HG02870 (cell line): ENCODE results near the gene BORCS6.

ENCODE experiments used
- ATAC-seq: cut with Tn5 transposase; IDR thresholded peaks from one replicate; pipeline ENCODE4 v1.9.1; 2021; ENCODE audit warnings: mild to moderate bottlenecking, moderate library complexity; ENCODE audit not compliant: unreplicated experiment

The BORCS6 gene

GRCh38 chr17:8155996-8156245 is 34.1 kb downstream of the BORCS6 start:
- ATAC-seq = no peak

GRCh38 chr17:8155231-8155995 is 34.6 kb downstream of the BORCS6 start:
- no peak for ATAC-seq

DNA sequence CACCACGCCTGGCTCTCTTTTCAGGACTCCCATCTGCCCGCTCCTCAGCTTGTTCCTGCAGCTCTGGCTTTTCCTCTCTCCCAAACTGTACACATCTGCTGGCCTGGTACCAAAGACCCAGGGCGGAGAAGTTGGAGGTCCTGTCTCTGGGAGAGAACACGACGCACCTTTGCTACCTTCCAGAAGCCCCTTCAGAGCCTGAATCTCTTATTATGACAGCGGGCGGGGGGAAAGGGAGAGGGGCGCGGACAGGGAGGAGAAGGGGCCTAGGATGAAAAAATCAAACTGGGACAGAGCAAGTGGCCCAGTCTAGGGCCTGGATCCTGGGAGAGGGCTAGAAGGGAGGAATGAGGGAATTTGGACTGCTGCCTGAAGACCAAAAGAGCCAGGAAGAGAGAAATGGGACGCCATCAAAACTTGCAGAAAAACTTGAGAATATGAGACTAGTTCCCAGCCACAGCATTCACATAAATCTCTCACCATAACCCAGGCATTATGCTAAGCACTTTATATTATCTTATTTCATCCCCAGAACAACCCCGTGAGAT is 35.3 kb downstream of the BORCS6 start:
- ATAC-seq = no peak

GRCh38 chr17:8153957-8154607 is 35.9 kb downstream of the BORCS6 start:
- ATAC-seq = no peak

GRCh38 chr17:8153525-8153956 is 36.4 kb downstream of the BORCS6 start:
- no peak for ATAC-seq

DNA sequence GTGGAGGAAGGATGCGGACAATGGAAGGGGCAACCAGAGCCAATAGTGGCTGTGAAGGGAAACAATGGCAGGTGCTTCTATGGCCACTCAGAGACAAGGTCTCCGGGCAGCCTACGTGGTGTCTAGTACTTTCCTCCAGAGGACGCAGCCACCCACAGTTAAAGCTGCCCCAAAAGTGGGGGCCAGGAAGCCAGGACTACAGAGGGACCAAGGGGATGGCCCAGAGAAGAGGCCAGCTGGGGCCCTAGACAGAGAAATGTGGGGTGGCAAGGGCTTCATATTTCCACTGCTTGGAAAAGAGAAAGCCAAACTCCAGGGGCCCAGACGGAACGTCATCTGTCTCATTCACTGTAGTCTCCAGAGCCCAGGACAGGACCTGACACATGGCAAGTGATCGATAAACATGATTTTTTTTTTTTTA is 36.9 kb downstream of the BORCS6 start:
- no peak for ATAC-seq

- no peak for ATAC-seq
Observed at GRCh38 chr17:8152112-8152775, 37.7 kb downstream of the BORCS6 start, which contains the start of gene PER1. Gene PER1, minus strand, starts transcription at chr17:8152404. Its CDS starts 1,698 bp downstream, at chr17:8150706.

DNA sequence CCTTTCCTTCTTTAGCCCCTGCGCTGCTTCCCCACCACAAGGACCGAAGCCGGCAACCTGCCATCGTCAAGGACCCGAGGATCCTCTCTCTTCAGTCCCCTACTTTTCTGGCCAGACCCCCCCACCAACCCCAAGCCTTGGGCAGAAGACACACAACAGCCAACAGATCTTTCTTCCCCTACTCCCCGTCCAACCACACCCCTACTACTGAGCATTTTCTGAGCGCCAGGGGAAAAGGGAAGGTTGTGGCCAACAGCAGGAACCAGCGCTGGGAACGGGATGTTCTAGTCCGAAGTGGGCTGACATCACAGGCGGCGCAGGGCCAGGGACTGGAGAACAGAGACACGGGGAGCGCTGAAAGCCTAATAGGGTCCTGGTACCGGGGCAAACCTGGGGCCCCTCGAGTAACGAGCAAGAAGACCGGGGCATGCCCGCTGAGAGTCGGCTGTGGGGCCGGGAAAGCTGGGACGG is 38.3 kb downstream of the BORCS6 start:
- no peak for ATAC-seq

DNA sequence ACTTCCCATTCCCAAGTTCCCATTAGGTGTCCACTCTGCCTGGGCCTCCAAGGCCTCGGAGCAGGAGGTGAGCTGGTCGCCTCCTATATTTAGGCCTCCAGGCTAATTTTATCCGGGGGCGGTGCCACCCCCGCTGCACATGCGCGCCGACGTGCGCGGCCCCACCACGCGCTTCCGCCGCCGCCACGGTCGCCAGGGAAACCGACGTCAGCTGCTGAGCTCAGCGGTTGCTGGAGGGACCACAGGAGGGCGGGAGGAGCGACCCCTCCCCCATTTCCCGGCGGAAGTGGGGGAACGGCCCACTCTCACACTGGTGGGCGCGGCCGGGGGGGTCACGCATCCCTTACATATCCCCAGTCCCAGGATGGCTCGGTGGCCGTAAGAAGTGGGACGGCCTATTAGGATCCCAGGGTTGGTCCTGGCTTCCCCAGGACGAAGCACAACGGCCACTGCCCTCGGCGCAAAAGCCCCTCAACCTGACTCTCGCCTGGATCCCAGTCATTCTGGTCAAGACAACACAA is 38.8 kb downstream of the BORCS6 start:
- peak; percentile 45 for ATAC-seq

DNA sequence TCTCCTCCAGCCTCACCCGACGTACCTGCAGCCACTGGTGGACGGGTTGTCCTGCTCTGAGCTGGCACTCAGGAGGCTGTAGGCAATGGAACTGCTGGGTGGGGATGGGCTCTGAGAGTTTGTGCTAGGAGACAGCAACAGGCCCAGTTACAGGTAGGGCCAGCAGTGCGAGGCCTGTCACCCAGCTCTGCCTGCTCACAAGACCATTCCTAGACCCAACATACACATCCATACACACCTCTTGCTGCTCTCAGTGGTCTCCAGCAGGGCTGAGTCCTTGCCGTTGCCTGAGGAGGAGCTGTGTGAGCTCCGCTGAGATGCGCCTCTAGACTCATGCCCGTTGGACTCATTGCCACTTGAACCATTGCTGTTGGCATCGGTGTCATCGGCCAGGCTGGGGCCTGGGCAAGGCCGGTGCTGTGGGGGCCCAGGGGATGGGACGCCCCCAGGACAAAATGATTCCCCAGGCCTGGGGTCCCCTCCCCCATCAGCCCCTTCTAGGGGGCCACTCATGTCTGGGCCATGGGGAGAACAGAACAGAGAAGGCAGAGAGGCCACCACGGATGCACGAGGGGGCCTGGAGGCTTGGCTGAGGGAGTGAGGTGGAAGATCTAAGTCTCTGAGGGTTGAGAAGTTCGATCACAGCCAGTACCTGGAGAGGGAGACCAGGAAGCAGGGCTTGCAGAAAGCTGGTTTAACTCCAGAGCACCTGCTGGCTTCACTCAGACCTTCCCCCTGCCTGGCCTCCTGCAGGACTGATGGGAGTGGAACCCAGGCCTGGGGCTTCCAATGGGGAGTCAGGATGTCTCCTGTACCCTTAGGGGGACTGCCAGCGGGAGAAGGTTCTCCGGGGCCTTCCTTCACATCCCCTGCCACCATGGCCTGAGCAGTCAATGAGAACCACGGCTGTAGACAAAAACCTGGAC is 39.5 kb downstream of the BORCS6 start:
- no peak for ATAC-seq

DNA sequence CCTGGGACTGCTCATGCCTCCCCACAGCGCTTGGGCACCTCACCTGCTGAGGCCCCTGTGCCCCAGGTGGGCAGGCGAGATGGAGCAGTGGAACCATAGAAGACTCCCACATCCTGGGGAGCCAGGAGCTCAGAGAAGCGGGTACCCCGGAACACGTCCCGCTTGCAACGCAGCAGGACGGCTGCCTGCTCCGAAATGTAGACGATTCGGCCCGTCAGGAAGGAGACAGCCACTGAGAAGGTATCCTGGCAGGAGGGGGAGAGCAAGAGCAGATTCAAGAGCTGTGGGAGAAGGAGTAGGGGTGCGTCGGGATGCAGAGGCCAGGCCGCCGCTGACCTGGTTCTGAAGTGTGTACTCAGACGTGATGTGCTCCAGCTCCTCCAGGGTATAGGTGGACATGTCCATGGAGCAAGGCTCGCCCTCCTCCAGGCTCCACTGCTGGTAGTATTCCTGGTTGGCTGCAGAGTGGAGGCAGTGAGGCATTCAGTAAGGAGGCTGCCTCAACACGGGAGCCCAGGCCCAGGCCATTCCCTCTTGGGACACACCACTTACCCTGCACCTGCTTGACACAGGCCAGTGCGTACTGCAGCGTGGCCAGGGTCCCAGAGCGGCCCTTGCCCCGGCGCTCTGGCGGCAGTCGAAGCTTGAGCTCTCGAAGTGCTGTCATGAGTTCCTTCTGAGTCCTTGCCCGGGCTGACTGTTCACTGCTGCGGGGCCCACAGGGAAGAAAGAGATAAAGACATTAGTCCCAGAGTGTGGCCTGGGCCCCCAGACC is 40.4 kb downstream of the BORCS6 start:
- ATAC-seq = no peak

DNA sequence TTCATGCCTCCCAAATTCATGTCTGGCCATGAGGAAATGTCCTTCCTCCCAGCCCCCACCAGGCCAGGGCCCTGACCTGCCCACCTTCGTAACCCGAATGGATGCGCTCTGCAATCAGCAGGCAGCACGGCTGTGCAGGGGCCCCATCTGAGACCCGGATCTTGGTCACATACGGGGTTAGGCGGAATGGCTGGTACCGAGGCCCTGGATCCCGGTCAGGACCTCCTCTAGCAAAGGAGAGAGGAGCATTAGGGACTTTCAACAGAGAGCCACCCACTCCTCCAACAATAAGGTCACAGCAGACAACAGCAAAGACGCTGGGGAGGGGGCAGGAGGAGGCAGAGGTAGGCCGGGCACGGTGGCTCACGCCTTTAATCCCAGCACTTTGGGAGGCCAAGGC is 41.4 kb downstream of the BORCS6 start:
- ATAC-seq = no peak

GRCh38 chr17:8147805-8148404 is 42.1 kb downstream of the BORCS6 start:
- ATAC-seq = no peak

DNA sequence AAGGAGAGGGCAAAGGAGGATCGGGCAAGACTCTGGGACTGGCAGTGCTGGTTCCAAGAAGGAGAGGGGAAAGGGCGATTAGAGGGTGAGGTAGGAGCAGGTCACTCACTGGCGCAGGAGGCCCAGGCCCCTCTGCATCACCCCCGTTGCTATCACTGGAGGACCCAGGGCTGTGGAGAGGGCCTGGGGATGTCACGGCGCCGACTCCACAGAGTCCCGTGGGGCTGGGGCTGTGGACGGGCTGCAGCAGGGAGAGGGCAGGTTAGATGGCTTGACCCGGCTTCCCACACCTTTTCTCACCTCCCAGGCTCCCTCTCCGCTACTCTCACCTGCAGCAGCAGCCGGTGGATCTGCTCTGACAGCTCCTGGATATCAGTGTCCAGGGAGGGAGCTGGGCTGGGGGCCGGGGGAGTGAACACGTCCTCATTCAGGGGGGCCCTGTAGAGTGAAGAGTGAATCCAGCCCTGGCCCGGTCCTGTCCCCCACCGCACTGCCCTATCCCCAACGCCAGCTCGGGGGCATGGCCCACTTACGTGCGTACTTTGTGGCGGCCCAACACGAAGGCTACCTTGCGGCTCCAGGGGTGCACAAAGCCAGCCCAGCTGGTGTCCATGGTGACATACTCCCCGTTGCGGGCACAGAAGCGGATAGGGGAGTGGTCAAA is 42.7 kb downstream of the BORCS6 start:
- no peak for ATAC-seq

DNA sequence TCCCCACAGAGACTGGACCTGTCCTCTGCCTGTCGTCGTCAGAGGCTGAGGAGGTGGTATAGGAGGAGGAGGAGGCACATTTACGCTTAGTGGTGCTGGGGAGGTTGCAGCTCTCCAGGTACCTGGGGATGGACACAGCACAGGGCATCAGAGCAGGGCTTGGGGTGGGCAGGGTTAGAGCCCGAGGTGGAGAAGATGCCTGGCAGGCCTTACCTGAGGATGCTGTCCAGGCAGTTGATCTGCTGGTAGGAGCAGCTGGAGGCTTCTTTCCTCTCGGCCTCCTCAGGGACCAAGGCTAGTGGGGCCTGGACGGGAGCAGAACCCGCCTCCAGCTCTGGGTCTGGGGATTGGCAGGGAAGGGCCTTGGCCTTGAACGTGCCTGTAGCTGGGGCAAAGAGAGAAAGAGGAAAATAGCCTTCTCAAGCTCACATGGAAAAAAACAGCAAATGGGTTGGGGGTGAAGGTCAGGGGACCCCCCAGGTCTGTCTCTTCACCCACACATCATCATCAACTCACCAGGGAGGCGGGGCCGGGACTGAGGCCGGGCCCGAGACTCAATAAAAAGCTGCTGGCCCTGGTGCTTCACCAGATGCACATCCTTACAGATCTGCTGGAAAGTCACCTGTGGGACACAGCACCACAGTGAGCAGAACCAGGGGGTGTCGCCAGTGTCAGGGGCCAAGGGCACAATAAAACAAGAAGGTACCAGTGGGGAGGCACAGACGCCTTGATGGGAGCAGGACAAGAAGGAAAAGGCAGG is 43.4 kb downstream of the BORCS6 start:
- no peak for ATAC-seq

- no peak for ATAC-seq
Observed at GRCh38 chr17:8145811-8146210, 44.2 kb downstream of the BORCS6 start.

GRCh38 chr17:8144401-8145231 is 45.4 kb downstream of the BORCS6 start:
- no peak for ATAC-seq
